OCI-LY7 (cell line): Measurements from ENCODE around the gene CLCN4. TPM values are rescaled to one million over a fixed set of nuclear protein-coding genes. Genes with fewer than 3 reads are reported as not detected.

ENCODE experiments used
- BruUV-seq: library from RNA; stranded (reverse); fragments of 400-500 nt; replicated peaks from 2 replicates; lab custom pipeline; 2021; lab: Mats Ljungman, UMichigan
- CTCF ChIA-PET: fragments of 300-600 bp; sonication (Branson Sonifier 250); formaldehyde crosslinking; loops from one replicate; lab custom pipeline; 2022; ENCODE audit warnings: antibody characterized with exemption; ENCODE audit not compliant: unreplicated experiment; lab: Charles Lee
- POLR2A ChIA-PET: fragments of 300-600 bp; sonication (Branson Sonifier 250); formaldehyde crosslinking; loops from one replicate; lab custom pipeline; 2022; ENCODE audit warnings: antibody characterized with exemption; lab: Charles Lee
- DNase-seq: peaks from one replicate; pipeline ENCODE4 v3.0.0-alpha.2; 2015; ENCODE audit warnings: low spot score
- H2AFZ ChIP-seq: fragments of 200-600 bp; sonication (generic), shearing (Covaris generic); 2 replicates; pipeline ENCODE4 v1.6.1; 2014; ENCODE audit warnings: mild to moderate bottlenecking, antibody characterized with exemption, low read length, moderate library complexity
- H3K27ac ChIP-seq: fragments of 200-600 bp; sonication (generic); 2 replicates; pipeline ENCODE4 v1.5.1; 2014; ENCODE audit warnings: mixed run types, low read depth, mild to moderate bottlenecking, moderate library complexity, low read length, inconsistent platforms; ENCODE audit not compliant: poor library complexity, severe bottlenecking
- H3K36me3 ChIP-seq: fragments of 200-600 bp; sonication (generic); 2 replicates; pipeline ENCODE4 v1.6.1; 2014; ENCODE audit warnings: mild to moderate bottlenecking, antibody characterized with exemption, low read length, moderate library complexity, mixed read lengths; ENCODE audit not compliant: insufficient read depth
- H3K4me1 ChIP-seq: fragments of 200-600 bp; sonication (generic); 2 replicates; pipeline ENCODE4 v1.5.1; 2014; ENCODE audit warnings: mild to moderate bottlenecking, low read length; ENCODE audit not compliant: insufficient read depth, poor library complexity, severe bottlenecking
- H3K4me2 ChIP-seq: fragments of 200-600 bp; sonication (generic); 2 replicates; pipeline ENCODE4 v1.6.1; 2014; ENCODE audit warnings: mild to moderate bottlenecking, low read length
- H3K4me3 ChIP-seq: fragments of 200-600 bp; sonication (generic); 2 replicates; pipeline ENCODE4 v1.5.1; 2014; ENCODE audit warnings: mild to moderate bottlenecking, low read depth, low read length; ENCODE audit not compliant: poor library complexity, severe bottlenecking
- H3K79me2 ChIP-seq: fragments of 200-600 bp; sonication (generic); 2 replicates; pipeline ENCODE4 v1.6.1; 2016; ENCODE audit warnings: low read depth, mild to moderate bottlenecking, low read length, moderate library complexity, mixed read lengths; ENCODE audit not compliant: insufficient read depth
- H3K9me2 ChIP-seq: fragments of 200-600 bp; sonication (generic); 2 replicates; pipeline ENCODE4 v1.6.1; 2016; ENCODE audit warnings: mild to moderate bottlenecking, low read length, mixed read lengths; ENCODE audit not compliant: insufficient read depth
- H3K9me3 ChIP-seq: fragments of 200-600 bp; sonication (generic); 2 replicates; pipeline ENCODE4 v1.6.1; 2014; ENCODE audit warnings: mild to moderate bottlenecking, mixed run types, low read length, mixed read lengths
- H4K20me1 ChIP-seq: fragments of 200-600 bp; sonication (generic); 2 replicates; pipeline ENCODE4 v1.6.1; 2014; ENCODE audit warnings: mild to moderate bottlenecking, antibody characterized with exemption, low read length, moderate library complexity, mixed read lengths; ENCODE audit not compliant: insufficient read depth
- CTCF ChIP-seq: fragments of 200-600 bp; sonication (generic); conservative IDR thresholded peaks from 2 replicates; pipeline ENCODE4 v1.5.1; 2014; ENCODE audit warnings: mild to moderate bottlenecking, antibody characterized with exemption, low read length, moderate library complexity, mixed read lengths
- EZH2phosphoT487 ChIP-seq: fragments of 200-600 bp; sonication (generic); IDR thresholded peaks from 2 replicates; pipeline ENCODE4 v1.6.1; 2018; ENCODE audit warnings: low read depth, borderline replicate concordance, mild to moderate bottlenecking, mixed run types, antibody characterized with exemption, low read length, moderate library complexity, mixed read lengths
- intact Hi-C: fragments of 100-400 bp; cut with micrococcal nuclease; formaldehyde crosslinking; loops from one replicate; pipeline ENCODE4 v1.10.0; 2022; ENCODE audit not compliant: unreplicated experiment
- total RNA-seq, 2 experiments: library from RNA; depleted of rRNA in 1 of 2; stranded (reverse); fragments of >200 nt in 1 of 2; shearing (Covaris generic) in 1 of 2; gene quantifications; 2 replicates each; pipeline ENCODE4 v1.2.3, GENCODE V29; 2014 to 2022

The CLCN4 gene
- total RNA-seq, 2 experiments from 2014 or later = 7.8 to 9.7 TPM

GRCh38 chrX:10221651-10222050 is 64.9 kb downstream of the CLCN4 start:
- Histone ChIP-seq H3K4me2 (peak overlapping the region; percentile 32), H3K4me1 (peaks cover 14% of the 10 kb centered on the region), H3K36me3 (no peaks in the 10 kb centered on the region; the same call in 1 of the 2 replicates), H2AFZ (no peak overlapping the region), H3K9me2 (no peaks in the 10 kb centered on the region), H3K4me3 (peak overlapping the region; percentile 12), H3K79me2 (no peaks in the 10 kb centered on the region), H3K9me3 (no peaks in the 10 kb centered on the region), H4K20me1 (no peaks in the 10 kb centered on the region), H3K27ac (no peak overlapping the region)
- CTCF ChIA-PET = no interaction called here
- no TSS peak for BruUV-seq
- intact Hi-C loops = no loop called here
- peak; percentile 48 for DNase-seq
- POLR2A ChIA-PET = no interaction called here
- TF ChIP-seq CTCF (no peak), EZH2phosphoT487 (no peak)

GRCh38 chrX:10223276-10223675 is 66.5 kb downstream of the CLCN4 start:
- intact Hi-C loops = no loop called here
- BruUV-seq = no TSS peak
- CTCF ChIA-PET = no interaction called here
- no peaks in the 10 kb centered on the region for H3K9me3 ChIP-seq
- POLR2A ChIA-PET = interaction anchor here (0.7 kb wide), 2 partner anchors 70 to 785 kb away, joined by 3 read pairs; no protein-coding TSS in a partner anchor
- H4K20me1 ChIP-seq = no peaks in the 10 kb centered on the region
- no peak overlapping the region for H3K4me3 ChIP-seq
- H3K4me2 ChIP-seq = no peak overlapping the region
- no peaks in the 10 kb centered on the region; the same call in 1 of the 2 replicates for H3K36me3 ChIP-seq
- no peaks in the 10 kb centered on the region for H3K79me2 ChIP-seq
- H3K27ac ChIP-seq = no peak overlapping the region
- H3K9me2 ChIP-seq = no peaks in the 10 kb centered on the region
- H3K4me1 ChIP-seq = peaks cover 14% of the 10 kb centered on the region
- TF ChIP-seq EZH2phosphoT487 (no peak), CTCF (no peak)
- H2AFZ ChIP-seq = no peak overlapping the region
- no peak for DNase-seq

- ChIA-PET CTCF (no interaction called here), POLR2A (interaction anchor here (0.7 kb wide), 1 partner anchor 785 kb away, joined by 3 read pairs; no protein-coding TSS in a partner anchor)
- Histone ChIP-seq H3K9me3 (no peaks in the 10 kb centered on the region), H3K4me1 (peaks cover 14% of the 10 kb centered on the region), H3K4me2 (no peak overlapping the region), H3K27ac (no peak overlapping the region), H3K9me2 (no peaks in the 10 kb centered on the region), H3K36me3 (no peaks in the 10 kb centered on the region; the same call in 1 of the 2 replicates), H2AFZ (no peak overlapping the region), H3K79me2 (no peaks in the 10 kb centered on the region), H3K4me3 (no peak overlapping the region), H4K20me1 (no peaks in the 10 kb centered on the region)
- TF ChIP-seq EZH2phosphoT487 (no peak), CTCF (no peak)
- intact Hi-C loops = no loop called here
- BruUV-seq = no TSS peak
- no peak for DNase-seq
Observed at GRCh38 chrX:10223781-10224180, 67.0 kb downstream of the CLCN4 start.
